Stromal cell of bone marrow (primary cell): ENCODE data around the gene MEST.
"Not testable (repeated sequence)": the region's sequence is repeated elsewhere in the genome, so short reads cannot be mapped to it uniquely, and the experiment has no call there.

Experiments
- DNase-seq: peaks from one replicate; pipeline ENCODE4 v3.0.0-alpha.2; 2012; ENCODE audit warnings: low read depth

The MEST gene

DNA sequence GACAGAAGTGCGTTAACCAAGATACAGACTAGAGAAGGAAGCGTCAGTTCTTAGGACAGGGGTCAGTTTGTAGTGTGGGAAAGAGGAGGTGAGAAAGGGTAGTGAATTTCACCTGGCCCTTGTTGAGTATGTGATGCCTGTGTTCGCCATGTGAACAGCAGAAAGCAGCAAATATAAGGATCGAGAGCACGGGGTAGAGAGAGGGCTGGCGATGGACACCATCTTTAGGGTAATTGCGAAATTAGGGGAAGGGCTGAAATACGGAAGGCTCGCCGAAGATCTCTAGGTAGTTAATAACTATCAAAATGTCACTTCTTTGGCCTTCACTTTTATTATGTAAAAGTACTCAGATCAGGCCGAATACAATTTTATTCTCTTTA, 6.2 kb upstream of the MEST start:
- no peak for DNase-seq

DNA sequence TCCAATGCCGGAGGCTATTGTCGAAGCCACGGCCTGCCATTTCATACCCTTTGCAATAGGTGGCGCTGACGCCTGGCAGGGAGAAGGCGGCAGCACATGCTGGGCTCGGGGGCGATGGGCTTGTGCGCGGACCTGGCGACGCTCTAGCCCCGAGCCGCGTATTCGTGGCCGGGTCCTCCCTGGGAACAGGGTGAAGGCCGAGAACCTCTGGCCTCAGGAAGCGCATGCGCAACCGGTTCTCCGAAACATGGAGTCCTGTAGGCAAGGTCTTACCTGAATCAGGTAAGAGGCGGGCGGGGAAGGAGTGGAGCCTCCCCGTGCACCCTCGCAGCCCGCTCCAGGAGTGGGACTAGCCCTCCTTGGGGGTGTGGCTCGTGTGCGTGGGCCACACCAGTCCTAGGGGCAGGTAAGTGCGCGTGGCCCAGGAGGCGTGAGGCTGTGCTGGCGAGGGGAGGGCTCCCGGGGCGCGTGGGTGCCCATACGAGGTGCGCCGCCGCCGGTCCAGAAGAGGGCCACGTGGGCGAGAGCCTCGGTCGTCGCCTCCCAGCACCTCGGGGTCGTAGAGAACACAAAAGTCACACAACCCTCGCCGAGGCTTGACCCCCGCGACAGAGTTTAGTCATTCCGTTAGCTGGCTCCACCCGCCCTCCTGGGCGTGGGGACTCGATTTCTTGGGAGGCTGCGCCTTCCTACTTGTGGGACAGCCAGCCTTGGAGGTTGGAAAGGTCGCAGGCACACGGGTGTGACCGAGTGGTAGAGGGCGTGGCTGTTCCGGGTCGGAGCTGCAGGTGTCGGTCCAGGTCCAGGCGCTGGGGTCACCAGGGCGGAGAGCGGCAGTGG, 5.6 kb upstream of the MEST start:
- no peak for DNase-seq

GRCh38 chr7:130486954-130487436, 4.9 kb upstream of the MEST start:
- no peak for DNase-seq

- DNase-seq: no peak
Observed at GRCh38 chr7:130488392-130489139, 3.3 kb upstream of the MEST start.

DNA sequence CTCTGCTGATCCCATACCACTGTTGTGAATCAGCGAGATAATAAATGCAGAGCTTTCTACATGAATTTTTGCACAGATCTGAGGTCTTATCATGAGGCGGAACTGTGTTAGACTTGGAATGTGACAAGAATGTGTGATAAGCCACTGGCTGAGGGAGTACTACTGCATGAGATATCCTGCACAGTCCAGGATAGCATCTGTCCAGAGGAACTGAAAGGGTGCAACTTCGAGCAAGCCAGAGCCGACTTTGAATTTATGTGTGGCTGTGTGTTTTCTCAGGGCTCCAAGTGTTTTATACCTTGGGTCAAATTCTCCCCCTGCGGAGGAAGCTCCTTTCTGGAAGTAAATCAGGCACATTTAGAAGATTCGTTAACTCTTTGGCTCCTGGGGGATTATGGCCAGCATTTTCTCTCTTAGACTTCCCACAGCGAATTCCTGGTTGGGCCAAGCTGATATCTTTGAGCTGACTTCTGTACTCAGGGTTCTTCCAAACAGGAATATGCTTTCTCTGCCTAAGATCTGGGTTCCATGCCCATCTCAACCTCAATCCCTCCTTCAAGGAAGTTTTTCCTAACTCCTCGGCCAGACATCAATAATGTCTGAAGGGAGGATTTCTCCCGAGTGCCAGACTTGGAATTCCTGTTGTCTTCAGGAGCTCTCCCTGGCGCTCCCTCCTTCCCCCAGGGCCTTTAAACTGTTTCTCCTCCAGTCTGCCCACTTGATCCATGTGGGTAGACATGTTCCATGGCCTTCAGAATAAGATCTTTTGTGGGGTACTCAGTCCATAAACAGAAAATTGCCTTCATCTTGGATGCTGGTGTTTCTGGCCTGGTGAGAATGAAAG, 2.5 kb upstream of the MEST start:
- no peak for DNase-seq

- no peak for DNase-seq
Observed at GRCh38 chr7:130490311-130490791, 1.5 kb upstream of the MEST start.

DNA sequence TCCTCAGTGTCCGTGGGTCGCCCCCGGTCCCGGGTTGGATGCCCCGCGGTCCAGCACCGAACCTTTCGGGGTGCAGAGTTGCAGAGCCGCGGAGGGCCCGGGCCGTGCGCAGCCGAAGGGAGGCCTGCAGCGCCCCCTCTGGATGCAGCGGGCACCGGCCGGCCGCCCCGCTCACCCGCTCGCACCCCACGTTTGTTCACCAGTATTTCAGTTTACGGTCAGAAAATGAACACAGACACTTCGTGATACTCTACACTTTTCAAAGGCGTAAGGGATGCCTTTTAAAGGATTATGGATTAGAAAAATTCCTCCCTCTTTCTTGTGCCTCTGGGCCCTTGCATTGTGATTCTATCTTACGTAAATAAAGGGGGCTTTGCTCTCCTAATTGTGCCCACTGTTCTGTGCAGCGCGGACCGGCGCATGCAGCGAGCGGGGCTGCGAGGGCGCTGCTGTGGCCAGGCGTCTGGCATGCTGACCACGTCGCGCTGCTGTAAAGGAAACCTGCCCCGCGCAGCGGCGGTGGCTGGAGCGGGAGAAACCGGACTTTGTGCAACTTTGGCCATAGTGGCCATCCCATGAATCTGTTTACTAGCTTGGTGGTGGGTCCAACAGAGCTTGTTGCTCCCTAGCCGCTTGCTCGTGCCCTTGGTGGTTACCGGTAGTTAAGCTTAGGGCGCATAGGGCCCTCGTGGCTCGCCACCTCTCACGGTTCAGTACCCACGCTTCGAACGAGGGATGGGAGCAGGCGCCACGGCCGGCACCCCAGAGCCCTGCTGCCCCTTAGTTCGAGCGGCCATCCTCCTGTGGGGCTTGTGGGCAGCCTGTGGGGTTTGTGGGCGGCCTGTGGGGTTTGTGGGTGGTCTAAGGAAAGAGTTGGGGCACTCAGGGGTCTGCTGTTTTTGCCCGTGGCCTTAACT, 739 bp upstream of the MEST start:
- no peak for DNase-seq

DNA sequence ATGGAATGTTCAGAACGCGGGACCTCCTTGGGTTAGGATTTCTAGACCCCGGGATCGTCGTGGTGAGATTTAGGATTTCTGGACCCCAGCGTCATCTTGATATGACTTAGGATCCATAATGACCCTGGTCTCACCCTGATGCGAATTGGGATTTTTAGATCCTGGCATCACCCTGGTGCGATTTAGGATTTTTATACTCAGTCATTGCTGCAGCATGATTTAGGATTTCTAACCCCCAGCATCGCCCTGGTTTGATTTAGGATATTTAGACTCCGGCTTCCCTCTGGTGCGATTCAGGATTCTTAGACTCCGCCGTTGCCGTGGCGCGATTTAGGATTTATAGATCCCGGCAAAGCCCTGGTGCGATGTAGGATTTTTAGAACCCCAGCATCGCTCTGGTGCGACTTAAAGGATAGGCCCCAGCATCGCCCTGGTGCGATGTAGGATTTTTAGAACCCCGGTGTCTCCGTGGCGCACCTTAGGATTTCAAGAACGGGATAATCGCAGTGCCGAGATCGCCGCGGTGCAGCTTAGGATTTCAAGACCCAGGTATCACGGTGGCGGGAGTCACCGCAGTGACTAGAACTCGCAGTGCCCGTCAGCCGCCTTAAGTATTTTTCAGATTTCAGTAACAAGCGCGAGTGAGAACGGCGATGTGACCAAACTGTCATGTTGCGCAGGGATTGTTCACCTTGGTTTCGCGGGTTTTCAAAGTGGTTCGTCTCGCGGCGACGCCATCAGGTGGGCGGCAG, 814 bp downstream of the MEST start:
- DNase-seq: no peak

GRCh38 chr7:130493275-130493873, 1.5 kb downstream of the MEST start:
- DNase-seq: no peak

DNA sequence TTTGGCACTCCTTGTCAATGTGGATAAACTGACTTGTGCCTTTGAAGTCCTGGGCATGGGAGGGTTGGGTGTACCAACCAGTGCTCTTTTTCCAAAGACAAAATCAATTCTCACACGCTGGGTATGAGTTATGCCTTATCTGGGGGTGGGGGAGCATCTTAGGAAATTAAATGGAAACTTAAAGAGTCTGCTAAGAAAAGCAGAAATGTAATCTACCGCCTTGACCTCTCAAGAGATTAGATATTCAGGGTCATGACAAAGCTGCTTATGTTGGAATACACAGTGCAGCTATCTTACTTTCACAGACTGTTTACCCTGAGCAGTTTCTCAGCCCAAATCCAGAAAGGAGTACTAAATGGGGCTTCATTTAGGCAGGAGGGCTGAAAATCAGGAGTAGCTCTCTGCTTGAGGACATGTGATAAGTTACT, 2.6 kb downstream of the MEST start:
- DNase-seq: no peak

DNA sequence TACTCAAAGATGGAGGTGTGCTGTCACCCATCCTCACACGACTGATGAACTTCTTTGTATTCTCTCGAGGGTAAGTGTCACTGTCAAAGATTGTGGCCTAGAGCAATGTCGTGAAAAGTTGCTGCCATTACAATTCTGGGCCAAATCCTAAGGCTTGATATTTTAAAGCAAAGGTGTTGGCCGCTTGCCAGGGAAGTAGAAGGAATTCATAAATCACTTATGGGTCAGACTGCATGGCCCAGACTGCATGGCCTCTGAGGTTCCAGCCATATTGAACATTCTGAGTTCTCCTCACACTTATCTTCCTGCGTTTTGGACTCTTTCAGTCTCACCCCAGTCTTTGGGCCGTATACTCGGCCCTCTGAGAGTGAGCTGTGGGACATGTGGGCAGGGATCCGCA, 8.6 kb downstream of the MEST start:
- DNase-seq: no peak

GRCh38 chr7:130500910-130501309, 9.0 kb downstream of the MEST start:
- DNase-seq: no peak

DNA sequence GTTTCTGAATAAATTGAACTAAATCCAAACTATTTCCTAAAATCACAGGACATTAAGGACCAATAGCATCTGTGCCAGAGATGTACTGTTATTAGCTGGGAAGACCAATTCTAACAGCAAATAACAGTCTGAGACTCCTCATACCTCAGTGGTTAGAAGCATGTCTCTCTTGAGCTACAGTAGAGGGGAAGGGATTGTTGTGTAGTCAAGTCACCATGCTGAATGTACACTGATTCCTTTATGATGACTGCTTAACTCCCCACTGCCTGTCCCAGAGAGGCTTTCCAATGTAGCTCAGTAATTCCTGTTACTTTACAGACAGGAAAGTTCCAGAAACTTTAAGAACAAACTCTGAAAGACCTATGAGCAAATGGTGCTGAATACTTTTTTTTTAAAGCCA, 13.9 kb downstream of the MEST start:
- no peak for DNase-seq

GRCh38 chr7:130506358-130506757, 14.5 kb downstream of the MEST start:
- no peak for DNase-seq

- not testable (repeated sequence) for DNase-seq
Observed at GRCh38 chr7:130512038-130512437, 20.2 kb downstream of the MEST start.

GRCh38 chr7:130513447-130513846, 21.6 kb downstream of the MEST start:
- no peak for DNase-seq

- no peak for DNase-seq
Observed at GRCh38 chr7:130515315-130516040, 23.6 kb downstream of the MEST start.

DNA sequence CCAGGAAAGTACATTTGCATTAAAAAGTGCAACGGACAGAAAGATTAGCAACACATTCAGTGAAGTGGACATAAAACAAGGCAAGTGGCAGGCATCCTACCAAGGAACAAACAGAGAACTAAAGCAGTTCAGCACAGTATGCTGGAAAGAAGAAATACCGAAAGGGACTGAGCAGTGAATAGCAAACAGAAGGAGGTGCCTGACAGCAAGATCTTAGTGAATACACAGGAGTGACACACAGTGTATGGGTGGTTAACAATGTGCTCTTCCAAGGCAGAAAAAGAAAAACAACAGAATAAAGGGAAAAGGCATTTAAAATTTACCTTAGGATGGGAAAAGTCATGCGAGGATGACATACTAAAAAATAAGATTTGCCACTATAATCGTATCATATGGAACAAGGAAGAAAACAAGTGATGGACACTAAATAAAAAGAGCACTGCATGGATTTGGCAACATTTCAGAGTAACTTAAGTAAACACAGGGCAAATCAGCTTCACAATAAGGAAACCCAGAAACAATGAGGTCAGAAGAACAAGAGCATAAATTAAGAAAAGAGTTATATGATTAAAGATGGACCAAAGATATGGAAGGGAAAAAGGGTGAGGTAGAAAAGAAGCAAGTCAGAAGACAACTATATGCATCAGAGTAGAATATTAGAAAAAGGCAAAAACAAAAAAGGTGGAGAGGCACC, 29.5 kb downstream of the MEST start:
- no peak for DNase-seq
